ENCODE data around the gene PELI3.
A peak's percentile ranks its signal among the peaks of the same experiment; 100 is the strongest.

Gene PELI3

DNA sequence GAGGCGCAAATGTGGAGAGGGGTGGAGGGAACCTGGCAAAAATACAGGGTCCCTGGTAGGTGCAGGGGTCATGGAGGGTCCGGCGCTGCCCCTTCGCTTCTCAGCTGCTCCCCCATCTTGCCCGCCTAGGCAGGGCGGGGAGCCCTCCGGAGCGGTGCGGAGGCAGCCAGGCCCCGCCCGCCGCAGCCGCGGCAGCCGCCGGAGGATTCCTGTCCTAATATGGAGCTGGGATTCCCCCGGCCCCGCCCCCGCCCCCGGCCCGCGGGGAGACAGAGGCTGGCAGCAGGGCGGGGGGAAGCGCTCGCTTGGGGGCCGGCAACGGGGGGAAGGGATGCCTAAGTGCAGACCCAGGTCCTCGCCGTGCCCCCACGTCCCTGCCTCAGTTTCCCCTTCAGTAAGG, 46.9 kb upstream of the PELI3 start:
- TF ChIP-seq, protein P1, sequence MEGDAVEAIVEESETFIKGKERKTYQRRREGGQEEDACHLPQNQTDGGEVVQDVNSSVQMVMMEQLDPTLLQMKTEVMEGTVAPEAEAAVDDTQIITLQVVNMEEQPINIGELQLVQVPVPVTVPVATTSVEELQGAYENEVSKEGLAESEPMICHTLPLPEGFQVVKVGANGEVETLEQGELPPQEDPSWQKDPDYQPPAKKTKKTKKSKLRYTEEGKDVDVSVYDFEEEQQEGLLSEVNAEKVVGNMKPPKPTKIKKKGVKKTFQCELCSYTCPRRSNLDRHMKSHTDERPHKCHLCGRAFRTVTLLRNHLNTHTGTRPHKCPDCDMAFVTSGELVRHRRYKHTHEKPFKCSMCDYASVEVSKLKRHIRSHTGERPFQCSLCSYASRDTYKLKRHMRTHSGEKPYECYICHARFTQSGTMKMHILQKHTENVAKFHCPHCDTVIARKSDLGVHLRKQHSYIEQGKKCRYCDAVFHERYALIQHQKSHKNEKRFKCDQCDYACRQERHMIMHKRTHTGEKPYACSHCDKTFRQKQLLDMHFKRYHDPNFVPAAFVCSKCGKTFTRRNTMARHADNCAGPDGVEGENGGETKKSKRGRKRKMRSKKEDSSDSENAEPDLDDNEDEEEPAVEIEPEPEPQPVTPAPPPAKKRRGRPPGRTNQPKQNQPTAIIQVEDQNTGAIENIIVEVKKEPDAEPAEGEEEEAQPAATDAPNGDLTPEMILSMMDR (IDR thresholded peaks at IDR 0.05; ENCODE audit: poor library complexity, severe bottlenecking): no peak
- no peak overlapping the region for H3K27ac ChIP-seq (ENCODE audit: poor library complexity, severe bottlenecking)

DNA sequence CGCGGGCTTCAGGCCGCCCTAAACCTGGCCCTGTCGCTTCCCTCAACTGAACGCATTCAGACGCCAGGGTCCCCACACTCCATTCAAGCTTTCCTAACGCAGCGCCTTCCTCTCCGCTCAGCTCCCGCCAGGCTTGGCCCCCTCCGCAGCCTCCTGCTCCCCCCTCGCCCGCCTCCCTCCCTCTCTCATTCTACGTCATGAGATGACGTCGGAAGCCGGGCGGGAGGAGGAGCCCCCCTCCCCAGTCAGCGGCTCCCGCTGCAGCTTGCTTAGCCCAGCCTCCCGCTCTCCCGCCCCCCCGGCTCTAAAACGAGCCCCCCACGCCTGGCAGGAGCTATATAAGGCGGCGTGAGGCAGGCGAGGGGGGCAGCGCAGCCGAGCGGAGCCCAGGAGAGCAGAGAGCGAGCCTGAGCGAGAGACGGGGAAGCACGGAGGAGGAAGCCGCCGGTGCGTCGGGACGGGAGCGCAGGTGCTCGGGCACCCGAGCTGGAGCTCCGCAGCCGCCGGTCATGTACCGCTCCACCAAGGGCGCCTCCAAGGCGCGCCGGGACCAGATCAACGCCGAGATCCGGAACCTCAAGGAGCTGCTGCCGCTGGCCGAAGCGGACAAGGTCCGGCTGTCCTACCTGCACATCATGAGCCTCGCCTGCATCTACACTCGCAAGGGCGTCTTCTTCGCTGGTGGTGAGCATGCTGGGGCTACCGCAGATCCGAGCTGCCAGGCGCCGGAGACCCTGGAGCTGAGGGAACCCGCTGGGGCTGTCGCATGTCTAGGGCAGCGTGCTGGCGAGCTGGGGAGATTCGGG, 45.8 kb upstream of the PELI3 start, which contains the start of gene NPAS4:
Gene NPAS4 (plus strand): TSS at position 365 of the 806 bp plus-strand sequence. CDS start 145 bp downstream, at position 510.
- TF ChIP-seq, protein P1 (IDR thresholded peaks at IDR 0.05; ENCODE audit: poor library complexity, severe bottlenecking): no peak
- H3K4me3 ChIP-seq (ENCODE audit: severe bottlenecking): no peak within 1 kb of the TSS
- no peaks in the 10 kb centered on the region for H3K36me3 ChIP-seq (ENCODE audit: low read depth)
- no peak for ATAC-seq (ENCODE audit: low read depth)
- peaks cover 28% of the 10 kb centered on the region for H3K27me3 ChIP-seq (ENCODE audit: insufficient read depth, poor library complexity, severe bottlenecking)
- H3K9me3 ChIP-seq (ENCODE audit: severe bottlenecking): no peaks in the 10 kb centered on the region
- no peaks in the 10 kb centered on the region for H3K4me1 ChIP-seq (ENCODE audit: insufficient read depth, poor library complexity, severe bottlenecking)
- H3K27ac ChIP-seq (ENCODE audit: poor library complexity, severe bottlenecking): no peak within 1 kb of the TSS
- DNase-seq (ENCODE audit: low spot score): no peak

More for the DNA sequence above, 46.9 kb upstream of the PELI3 start:
- H3K36me3 ChIP-seq (ENCODE audit: low read depth): no peaks in the 10 kb centered on the region
- peaks cover 2% of the 10 kb centered on the region for H3K9me3 ChIP-seq (ENCODE audit: severe bottlenecking)
- no peak for DNase-seq (ENCODE audit: low spot score)
- H3K4me3 ChIP-seq (ENCODE audit: severe bottlenecking): no peak overlapping the region
- no peak for ATAC-seq (ENCODE audit: low read depth)
- peaks cover 34% of the 10 kb centered on the region for H3K27me3 ChIP-seq (ENCODE audit: insufficient read depth, poor library complexity, severe bottlenecking)
- no peaks in the 10 kb centered on the region for H3K4me1 ChIP-seq (ENCODE audit: insufficient read depth, poor library complexity, severe bottlenecking)

DNA sequence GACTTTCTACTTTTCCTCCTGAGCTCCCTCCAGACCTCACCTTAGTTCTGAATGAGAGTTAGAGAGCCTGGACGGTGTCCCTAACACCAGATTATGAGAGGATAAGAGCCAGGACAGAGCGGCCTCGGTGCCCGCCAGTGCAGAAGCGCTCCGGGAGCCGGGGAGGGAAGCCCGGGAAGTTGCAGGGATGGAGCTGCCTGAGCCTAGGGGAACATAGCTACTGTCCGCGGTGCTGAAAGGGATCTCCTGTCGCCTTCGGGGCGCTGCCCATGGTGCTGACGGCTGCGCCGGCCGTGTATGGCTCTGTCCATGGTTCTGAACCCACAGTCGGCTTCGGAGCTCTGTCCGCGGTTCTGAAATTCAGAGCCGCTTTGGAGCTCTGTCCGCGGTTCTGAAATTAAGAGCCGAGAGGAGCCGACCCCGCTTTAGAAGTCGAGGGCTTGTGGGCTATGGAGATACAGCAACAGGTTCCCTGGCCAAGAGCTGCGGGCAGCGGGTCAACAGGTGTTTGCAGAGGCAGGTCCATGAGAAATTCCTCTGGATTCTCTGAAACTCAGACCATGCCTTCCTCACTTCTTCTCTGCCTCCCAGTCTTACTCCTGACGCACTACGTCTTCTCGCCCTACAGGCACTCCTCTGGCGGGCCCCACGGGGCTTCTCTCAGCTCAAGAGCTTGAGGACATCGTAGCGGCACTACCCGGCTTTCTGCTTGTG, 45.1 kb upstream of the PELI3 start:
- ATAC-seq (ENCODE audit: low read depth) (peak; percentile 58), DNase-seq (ENCODE audit: low spot score) (no peak)
- Histone ChIP-seq H3K27ac (ENCODE audit: poor library complexity, severe bottlenecking) (no peak overlapping the region), H3K36me3 (ENCODE audit: low read depth) (no peaks in the 10 kb centered on the region), H3K4me3 (ENCODE audit: severe bottlenecking) (no peak overlapping the region), H3K4me1 (ENCODE audit: insufficient read depth, poor library complexity, severe bottlenecking) (no peaks in the 10 kb centered on the region), H3K27me3 (ENCODE audit: insufficient read depth, poor library complexity, severe bottlenecking) (peaks cover 28% of the 10 kb centered on the region), H3K9me3 (ENCODE audit: severe bottlenecking) (no peaks in the 10 kb centered on the region)
- TF ChIP-seq, protein P1 (IDR thresholded peaks at IDR 0.05; ENCODE audit: poor library complexity, severe bottlenecking): no peak

DNA sequence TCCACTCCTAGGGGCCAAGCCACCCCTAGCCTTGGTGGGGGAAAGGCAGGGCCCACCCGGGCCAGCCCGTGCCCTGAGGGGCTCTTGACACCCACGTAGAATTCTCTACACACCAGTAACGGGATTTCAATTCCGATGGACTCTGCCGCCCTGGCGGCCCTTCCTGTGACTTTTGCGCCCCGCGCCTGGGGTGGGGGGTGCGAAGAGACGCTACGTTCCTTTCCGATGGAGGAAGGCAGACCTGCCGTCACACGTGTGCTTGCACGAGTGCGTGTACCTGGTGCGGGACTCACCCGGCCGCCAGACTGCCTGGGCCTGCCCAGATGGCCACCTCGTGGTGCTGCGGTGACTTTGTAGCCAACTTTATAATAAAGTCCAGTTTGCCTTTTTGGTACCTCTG, 40.4 kb upstream of the PELI3 start:
- Histone ChIP-seq H3K27ac (ENCODE audit: poor library complexity, severe bottlenecking) (no peak overlapping the region), H3K4me1 (ENCODE audit: insufficient read depth, poor library complexity, severe bottlenecking) (no peaks in the 10 kb centered on the region), H3K36me3 (ENCODE audit: low read depth) (no peaks in the 10 kb centered on the region), H3K27me3 (ENCODE audit: insufficient read depth, poor library complexity, severe bottlenecking) (peaks cover 1% of the 10 kb centered on the region), H3K9me3 (ENCODE audit: severe bottlenecking) (no peaks in the 10 kb centered on the region), H3K4me3 (ENCODE audit: severe bottlenecking) (no peak overlapping the region)
- TF ChIP-seq, protein P1 (IDR thresholded peaks at IDR 0.05; ENCODE audit: poor library complexity, severe bottlenecking): no peak
- no peak for ATAC-seq (ENCODE audit: low read depth)
- no peak for DNase-seq (ENCODE audit: low spot score)

All from RWPE2 (cell line).